Left colon (tissue), 2 donors: ENCODE results near the gene CCDC177. TPM values are rescaled to one million over a fixed set of nuclear protein-coding genes. Genes with fewer than 3 reads are reported as not detected.
A peak's percentile ranks its signal among the peaks of the same experiment; 100 is the strongest.
"Not testable (repeated sequence)": the region's sequence is repeated elsewhere in the genome, so short reads cannot be mapped to it uniquely, and the experiment has no call there.

Experiments
- ATAC-seq: fragments of 200-7000 bp; cut with Tn5 transposase; one replicate; pipeline ENCODE4 v1.9.1; 2020; ENCODE audit warnings: mild to moderate bottlenecking, moderate library complexity
- DNase-seq, 2 donors: peaks; one replicate each; pipeline ENCODE4 v3.0.0-alpha.2; 2020
- intact Hi-C, 2 donors: fragments of 100-400 bp; cut with DNase I in 1 of 2; cut with micrococcal nuclease in 1 of 2; formaldehyde crosslinking; loops; one replicate each; pipeline versions ENCODE4 v1.11.2 to v1.14.0; 2022; cut with DNase I, micrococcal nuclease
- total RNA-seq, 2 donors: library from RNA; stranded (reverse); fragmentation: NEBNext Ultra II Directional; extraction: Animal tissue kit (Norgen Biotek cat#: 25700); gene quantifications; one replicate each; pipeline ENCODE4 v1.2.1, GENCODE V29; 2021
- donor health status: DM: no; HTN: no; CAD: no.
- donor health status: DM: yes; HTN: yes; CAD: no.

Gene CCDC177
- total RNA-seq, 2 donors from 2014 or later = not detected

- peak; percentile 52 for ATAC-seq
- intact Hi-C loops = loop anchor here (5.0 to 10.0 kb wide), 2 partner anchors 106 to 108 kb away; no protein-coding TSS in a partner anchor
- DNase-seq = peak; percentile 47 to 67
Measured at GRCh38 chr14:69606258-69607184, 31.9 kb upstream of the CCDC177 start.

- intact Hi-C loops = loop anchor here (5.0 to 10.0 kb wide), 2 partner anchors 107 to 109 kb away; no protein-coding TSS in a partner anchor
- DNase-seq = peak; percentile 43 to 48
- peak; percentile 76 for ATAC-seq
Measured at GRCh38 chr14:69605738-69606137, 31.1 kb upstream of the CCDC177 start.

- ATAC-seq (no peak), DNase-seq (no peak)
- intact Hi-C loops = loop anchor here (5.0 to 10.0 kb wide), 2 partner anchors 114 to 127 kb away; no protein-coding TSS in a partner anchor
Measured at GRCh38 chr14:69600304-69600891, 25.7 kb upstream of the CCDC177 start.

- intact Hi-C loops, ATAC-seq, DNase-seq: not testable (repeated sequence)
Measured at GRCh38 chr14:69599431-69599830, 24.8 kb upstream of the CCDC177 start.

GRCh38 chr14:69595336-69595735, 20.7 kb upstream of the CCDC177 start:
- intact Hi-C loops = no loop called here
- no peak for ATAC-seq
- no peak for DNase-seq

GRCh38 chr14:69594846-69595245, 20.2 kb upstream of the CCDC177 start:
- no peak for ATAC-seq
- intact Hi-C loops = no loop called here
- no peak for DNase-seq

GRCh38 chr14:69593018-69593677, 18.5 kb upstream of the CCDC177 start:
- intact Hi-C loops = no loop called here
- peak in 1 of 2 donors; percentile 37 for DNase-seq
- ATAC-seq = no peak

- DNase-seq (no peak), ATAC-seq (no peak)
- intact Hi-C loops = no loop called here
Measured at GRCh38 chr14:69591317-69591716, 16.6 kb upstream of the CCDC177 start.

- ATAC-seq (peak; percentile 94), DNase-seq (peak; percentile 82 to 86)
- intact Hi-C loops = loop anchor here in 1 of 2 donors (10.0 kb wide), 1 partner anchor 137 kb away; no protein-coding TSS in a partner anchor
Measured at GRCh38 chr14:69587389-69587788, 12.7 kb upstream of the CCDC177 start.

- ATAC-seq = no peak
- intact Hi-C loops = loop anchor here in 1 of 2 donors (10.0 kb wide), 1 partner anchor 138 kb away; no protein-coding TSS in a partner anchor
- no peak for DNase-seq
Measured at GRCh38 chr14:69586404-69586803, 11.7 kb upstream of the CCDC177 start.

- ATAC-seq (no peak), DNase-seq (no peak)
- intact Hi-C loops = loop anchor here (5.0 to 10.0 kb wide), 2 partner anchors 140 to 143 kb away; no protein-coding TSS in a partner anchor
Measured at GRCh38 chr14:69584389-69584788, 9.7 kb upstream of the CCDC177 start.

- intact Hi-C loops = loop anchor here (5.0 to 10.0 kb wide), 2 partner anchors 142 to 144 kb away; no protein-coding TSS in a partner anchor
- no peak for DNase-seq
- ATAC-seq = no peak
Measured at GRCh38 chr14:69582829-69583228, 8.2 kb upstream of the CCDC177 start.

GRCh38 chr14:69582212-69582611, 7.5 kb upstream of the CCDC177 start:
- ATAC-seq (no peak), DNase-seq (no peak)
- intact Hi-C loops = loop anchor here (5.0 to 10.0 kb wide), 2 partner anchors 143 to 145 kb away; no protein-coding TSS in a partner anchor

GRCh38 chr14:69581316-69581935, 6.8 kb upstream of the CCDC177 start:
- intact Hi-C loops = loop anchor here (5.0 to 10.0 kb wide), 2 partner anchors 143 to 146 kb away; no protein-coding TSS in a partner anchor
- no peak for DNase-seq
- no peak for ATAC-seq

- intact Hi-C loops = loop anchor here (5.0 to 10.0 kb wide), 2 partner anchors 145 to 147 kb away; no protein-coding TSS in a partner anchor
- DNase-seq (no peak), ATAC-seq (peak; percentile 45)
Measured at GRCh38 chr14:69580009-69580577, 5.4 kb upstream of the CCDC177 start.

- no peak for ATAC-seq
- no peak for DNase-seq
- intact Hi-C loops = no loop called here
Measured at GRCh38 chr14:69579476-69579875, 4.8 kb upstream of the CCDC177 start.

GRCh38 chr14:69574954-69575295, 254 bp upstream of the CCDC177 start:
- DNase-seq (no peak), ATAC-seq (no peak)
- intact Hi-C loops = no loop called here

- ATAC-seq = no peak
- DNase-seq = no peak
Measured at GRCh38 chr14:69573831-69574262, 824 bp downstream of the CCDC177 start.

More at GRCh38 chr14:69573831-69574262, 824 bp downstream of the CCDC177 start:
- intact Hi-C loops = no loop called here
